Muscle of arm (tissue), 14 donors: ENCODE results near the gene IL1RL1. TPM values are rescaled to one million over a fixed set of nuclear protein-coding genes. Genes with fewer than 3 reads are reported as not detected.

Source experiments
- DNase-seq: peaks from one replicate; pipeline ENCODE4 v3.0.0-alpha.2; 2013
- long read RNA-seq, 11 donors: transcript quantifications; one replicate each; lab custom pipeline, GENCODE V29; 2026
- polyA plus RNA-seq, 12 donors: library from polyadenylated mRNA; unstranded; fragments of 120-200 nt; gene quantifications; one replicate each; pipeline ENCODE4 v1.2.1, GENCODE V29; 2013; ENCODE audit not compliant: insufficient read length in 12 of 12

Gene IL1RL1
- 1 to 10 TPM in 1 of 12 donors, under 1 TPM in 9, not detected in 2; 0.11 to 1.9 (median 0.33) TPM for polyA plus RNA-seq
- long read RNA-seq, donor 1, result 0 reads
- long read RNA-seq, donor 2, result 0 reads
- long read RNA-seq, donor 3, result 0 reads
- long read RNA-seq, donor 4, result 0 reads
- long read RNA-seq, donor 5, result 0 reads
- long read RNA-seq, donor 6, result 0 reads
- long read RNA-seq, donor 7, result 0 reads
- long read RNA-seq, donor 8, result 0 reads
- long read RNA-seq, donor 9, result 0 reads
- long read RNA-seq, donor 10, result 0 reads
- long read RNA-seq, donor 11, result 0 reads

DNA sequence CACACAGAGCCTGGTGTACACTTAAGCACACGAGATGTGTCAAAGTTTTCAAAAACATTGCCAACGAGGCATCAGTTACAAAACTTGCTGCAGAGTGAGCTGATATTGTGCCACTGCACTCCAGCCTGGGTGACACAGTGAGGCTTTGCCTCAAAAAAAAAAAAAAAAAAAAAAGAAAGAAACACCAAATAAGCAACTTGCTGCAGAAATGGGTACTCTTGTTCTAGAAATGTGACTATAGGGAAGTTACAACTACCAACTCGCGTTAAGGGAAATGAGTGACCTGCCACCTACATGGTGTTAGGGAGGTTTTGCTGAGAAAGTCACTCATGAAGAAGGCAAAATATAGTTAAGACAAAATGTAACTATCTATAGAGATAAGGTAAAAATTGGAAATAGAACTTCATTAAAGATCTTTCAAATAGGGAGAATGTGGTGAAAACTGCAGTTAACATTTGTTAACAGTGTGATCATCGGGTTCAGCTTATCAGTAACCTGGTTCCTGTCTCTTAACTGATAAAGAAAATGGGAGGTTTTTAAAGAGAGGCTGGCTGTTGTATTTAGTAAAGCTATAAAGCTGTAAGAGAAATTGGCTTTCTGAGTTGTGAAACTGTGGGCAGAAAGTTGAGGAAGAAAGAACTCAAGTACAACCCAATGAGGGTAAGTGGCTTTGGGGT is at the start of gene IL1RL1:
TSS of gene IL1RL1 (plus strand) at position 600 of the 677 bp plus-strand sequence. CDS start 26,702 bp downstream, outside the sequence.
- DNase-seq, result no peak

DNA sequence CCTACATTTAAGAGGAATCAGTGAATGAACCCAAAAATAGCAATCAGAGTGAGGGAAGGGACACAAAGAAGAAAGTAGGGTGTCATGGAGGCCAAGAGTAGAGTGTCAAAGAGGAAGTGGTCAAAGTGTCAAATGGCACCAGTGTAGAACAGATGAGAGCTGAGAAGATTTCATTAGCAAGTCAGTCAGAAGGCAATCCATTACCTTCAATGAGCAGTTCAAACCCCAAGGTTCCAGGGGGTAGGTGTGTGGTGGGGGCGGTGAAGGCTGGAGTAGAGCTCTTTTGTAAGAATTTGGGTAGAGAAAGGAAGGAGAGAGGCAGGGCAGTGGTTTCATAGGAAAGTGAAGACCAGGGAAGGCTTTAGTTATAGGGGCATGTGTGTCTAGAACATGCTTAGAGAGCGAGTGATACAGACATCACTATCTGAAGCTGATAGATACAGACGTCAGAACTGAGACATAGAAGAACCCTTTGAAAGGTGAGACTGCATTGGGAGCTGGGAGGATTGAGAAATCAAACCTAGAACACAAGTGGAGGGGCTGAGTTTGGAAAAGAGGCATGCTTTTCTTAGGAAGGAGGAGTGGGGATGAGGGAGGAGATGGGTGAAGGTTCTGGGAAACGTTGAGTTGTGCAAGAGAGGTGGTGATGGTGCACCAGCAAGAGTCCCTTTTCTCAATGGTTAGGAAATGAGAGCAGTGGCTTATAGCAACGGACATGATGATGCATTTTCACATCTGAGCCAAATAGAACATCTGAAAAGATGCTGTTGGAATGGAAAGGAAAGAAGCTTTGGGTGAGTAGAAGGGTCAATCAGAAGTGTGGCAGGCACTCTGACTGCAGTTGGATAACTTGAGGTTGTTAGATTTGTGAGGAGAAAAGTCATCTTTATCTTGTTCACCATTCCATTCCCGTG is 48.9 kb upstream of the IL1RL1 start:
- DNase-seq, result no peak

DNA sequence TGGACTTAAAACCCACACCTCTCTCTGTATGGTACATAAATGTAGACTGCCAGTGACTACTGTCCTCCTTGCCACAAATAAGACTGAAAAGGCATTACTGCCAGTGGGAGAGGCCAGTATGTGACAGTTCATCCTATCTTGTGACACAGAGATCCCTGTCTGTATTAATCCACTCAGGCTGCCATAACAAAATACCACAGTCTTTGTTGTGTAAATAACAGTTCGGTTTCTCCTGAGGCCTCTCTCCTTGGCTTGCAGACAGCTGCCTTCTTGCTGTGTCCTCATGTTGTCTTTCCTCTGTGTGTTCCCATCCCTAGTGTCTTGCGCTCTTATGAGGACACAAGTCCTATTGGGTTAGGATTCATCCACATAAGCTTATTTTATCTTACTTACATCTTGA is 46.4 kb upstream of the IL1RL1 start:
- DNase-seq, result no peak

DNA sequence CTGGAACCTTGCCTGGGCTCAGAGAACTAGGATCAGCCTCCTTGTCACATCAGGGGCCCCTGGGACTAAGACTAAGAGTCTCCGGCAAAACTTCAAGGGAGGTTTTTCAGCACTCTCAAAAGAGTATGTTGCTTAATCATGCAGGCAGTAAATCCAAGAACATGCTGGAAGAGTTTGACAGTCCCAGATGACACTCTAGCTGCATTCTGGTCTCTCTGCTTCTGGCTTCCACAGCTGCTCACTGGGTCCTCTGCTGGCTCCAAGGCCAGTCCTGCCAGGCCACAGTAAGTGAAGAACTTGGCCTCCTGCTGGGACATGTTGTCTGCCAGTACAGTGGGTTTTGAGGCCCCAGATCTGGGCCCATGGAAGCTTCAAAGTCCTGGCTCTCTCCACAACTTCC is 45.2 kb upstream of the IL1RL1 start:
- no peak for DNase-seq

DNA sequence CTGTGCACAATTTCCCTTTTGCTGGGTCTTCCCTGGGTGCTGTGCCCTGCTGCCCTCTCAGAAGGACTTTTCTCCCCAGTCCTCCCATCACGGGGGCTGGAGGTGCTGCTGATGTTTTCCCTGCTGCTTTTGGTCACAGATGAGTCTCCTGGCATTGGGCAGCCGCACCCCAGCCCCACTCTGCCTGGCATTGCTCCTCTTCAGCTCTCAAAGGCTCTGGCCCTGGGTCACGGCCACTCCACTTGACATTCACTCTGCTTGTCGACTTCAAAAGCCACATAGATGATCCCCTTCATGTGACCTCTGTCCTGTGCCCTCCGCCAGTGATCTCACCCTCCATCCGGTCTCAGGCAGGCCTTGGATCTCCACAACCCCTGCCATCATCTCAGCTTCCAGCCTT is 43.6 kb upstream of the IL1RL1 start:
- DNase-seq, result no peak

DNA sequence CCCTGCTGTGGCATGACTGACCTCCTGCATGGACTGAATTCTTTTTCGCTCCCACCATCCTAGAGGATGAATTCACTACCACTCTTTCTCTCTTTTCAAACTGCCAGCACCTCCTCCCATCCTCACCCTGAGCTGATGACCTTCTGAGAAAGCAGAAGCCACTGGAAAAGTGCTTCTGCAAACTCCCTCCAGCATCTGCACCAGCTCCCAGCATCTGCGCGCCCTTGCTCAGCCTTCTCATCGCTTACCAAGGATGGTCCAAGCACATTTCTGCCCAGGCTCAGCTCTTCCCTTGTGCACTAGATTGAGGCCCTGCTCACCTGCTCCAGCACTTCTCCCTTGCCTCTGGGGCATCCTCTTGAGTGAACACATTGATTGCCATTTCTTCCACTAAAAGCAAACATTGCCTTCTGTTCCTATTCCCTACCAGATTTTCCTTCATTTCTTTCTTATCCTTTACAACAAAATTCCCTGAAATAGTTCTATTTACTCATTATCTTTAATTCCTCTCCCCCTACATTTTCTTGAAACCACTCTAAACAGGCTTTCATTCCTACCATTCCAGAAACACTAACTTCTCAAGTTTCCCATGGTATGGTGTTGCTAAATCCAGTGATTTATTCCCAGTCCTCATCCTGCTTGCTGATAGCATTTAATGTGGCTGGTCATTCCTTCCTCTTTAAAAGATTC is 42.7 kb upstream of the IL1RL1 start:
- no peak for DNase-seq

DNA sequence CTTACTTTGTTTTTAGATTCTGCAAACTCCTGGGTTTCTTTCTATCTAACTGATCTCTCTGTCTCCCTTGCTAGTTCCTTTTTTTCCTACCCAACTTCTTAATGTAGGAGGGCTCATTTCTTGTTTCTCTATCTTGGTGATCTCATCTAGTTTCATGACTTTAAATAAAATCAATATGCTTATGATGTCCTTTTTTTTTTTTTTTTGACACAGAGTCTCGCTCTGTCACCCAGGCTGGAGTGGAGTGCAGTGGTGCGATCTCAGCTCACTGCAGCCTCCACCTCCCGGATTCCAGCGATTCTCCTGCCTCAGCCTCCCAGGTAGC is 42.2 kb upstream of the IL1RL1 start:
- no peak for DNase-seq

DNA sequence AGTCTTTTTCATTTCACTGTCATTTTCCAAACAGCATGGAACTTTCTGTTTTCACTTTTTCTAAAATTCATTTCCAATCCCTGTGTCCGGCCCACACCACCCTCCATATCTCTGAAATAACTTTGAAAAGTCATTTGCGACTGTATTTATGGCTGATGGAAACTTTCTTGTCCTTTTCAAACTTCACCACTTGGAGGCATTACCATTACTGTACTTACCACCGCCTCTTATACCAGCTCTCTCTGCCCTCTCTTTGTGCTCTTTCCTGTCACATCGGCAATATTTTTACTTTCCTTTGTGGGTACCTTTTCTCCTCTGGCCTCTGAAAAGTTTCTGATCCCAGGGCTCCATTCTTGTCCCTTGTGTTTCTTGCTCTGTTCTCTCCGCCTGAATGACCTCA is 39.5 kb upstream of the IL1RL1 start:
- DNase-seq, result no peak

DNA sequence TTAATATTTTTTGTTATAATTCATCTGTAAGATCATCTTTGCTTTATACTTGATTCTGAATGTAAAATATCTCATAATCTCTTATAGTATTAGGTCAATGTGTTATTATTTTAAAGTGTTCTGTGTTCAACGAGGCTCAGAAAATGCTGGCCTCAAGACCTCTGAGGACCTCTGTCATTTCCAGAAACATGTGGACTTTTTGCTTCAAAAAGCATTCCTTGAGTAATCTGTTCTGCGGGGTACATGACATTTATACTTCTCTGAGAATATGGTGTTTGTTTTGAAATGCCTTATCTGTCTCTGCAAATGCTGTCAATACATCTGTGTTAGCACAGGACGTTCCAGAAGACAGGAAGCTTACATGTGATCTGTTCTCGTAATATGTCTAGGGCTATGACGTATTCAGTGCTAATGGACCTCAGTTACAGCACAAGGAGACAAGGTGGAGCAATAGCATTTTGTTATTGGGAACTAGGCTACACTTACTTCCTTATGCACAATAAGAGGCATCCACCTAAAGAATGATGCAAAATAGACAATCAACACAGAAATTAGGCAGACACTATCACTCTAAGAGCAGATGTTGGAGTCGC is 37.6 kb upstream of the IL1RL1 start:
- DNase-seq, result no peak

DNA sequence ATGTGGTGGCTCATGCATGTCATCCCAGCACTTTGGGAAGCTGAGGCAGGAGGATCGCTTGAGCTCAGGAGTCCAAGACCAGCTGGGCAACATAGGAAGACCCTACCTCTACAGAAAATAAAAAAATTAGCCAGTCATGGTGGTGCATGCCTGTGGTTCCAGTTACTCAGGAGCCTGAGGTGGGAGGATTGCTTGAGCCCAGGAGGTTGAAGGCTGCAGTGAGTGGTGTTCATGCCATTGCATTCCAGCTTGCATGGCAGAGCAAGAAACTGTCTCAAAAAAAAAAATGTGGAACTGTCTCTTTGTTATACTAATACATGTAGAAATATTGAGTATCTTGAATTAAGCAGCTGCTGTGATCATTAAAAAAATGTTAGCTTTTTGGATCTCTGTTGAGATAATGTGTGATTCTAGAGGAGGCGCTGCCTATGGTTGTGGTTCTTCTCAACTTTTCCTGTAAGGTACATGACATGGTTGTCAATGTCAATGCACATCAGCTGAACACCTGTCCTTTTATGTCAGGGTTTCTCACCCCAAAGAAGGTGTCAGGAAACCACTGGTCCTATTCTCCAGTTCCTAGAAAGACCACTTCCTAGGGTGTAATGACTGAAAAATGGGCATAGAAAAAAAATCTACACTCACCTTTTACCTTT is 34.7 kb upstream of the IL1RL1 start:
- DNase-seq, result no peak

DNA sequence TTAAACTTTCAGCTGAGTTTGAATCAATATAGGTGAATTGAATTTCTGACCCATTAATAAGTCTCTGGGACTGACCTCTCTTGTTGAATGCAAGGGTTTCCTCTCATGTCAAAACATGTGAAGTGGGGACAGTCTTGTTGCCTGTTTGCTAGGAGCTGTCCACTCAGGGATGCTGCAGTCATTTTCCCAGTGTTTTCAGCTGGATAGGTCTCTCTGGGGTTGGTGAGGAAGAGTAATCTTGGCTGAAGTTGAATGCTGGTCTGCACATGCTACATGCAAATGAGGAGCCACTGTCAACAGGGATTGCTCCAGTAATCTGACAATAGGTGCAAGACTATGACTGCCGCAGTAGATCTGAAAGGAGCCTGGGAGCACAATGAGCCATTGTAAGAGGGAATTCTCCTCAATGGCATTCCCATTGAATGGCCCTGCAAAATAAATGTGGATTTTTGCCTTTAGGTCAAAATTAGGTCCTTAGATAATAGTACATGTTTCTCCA is 34.1 kb upstream of the IL1RL1 start:
- DNase-seq, result no peak

DNA sequence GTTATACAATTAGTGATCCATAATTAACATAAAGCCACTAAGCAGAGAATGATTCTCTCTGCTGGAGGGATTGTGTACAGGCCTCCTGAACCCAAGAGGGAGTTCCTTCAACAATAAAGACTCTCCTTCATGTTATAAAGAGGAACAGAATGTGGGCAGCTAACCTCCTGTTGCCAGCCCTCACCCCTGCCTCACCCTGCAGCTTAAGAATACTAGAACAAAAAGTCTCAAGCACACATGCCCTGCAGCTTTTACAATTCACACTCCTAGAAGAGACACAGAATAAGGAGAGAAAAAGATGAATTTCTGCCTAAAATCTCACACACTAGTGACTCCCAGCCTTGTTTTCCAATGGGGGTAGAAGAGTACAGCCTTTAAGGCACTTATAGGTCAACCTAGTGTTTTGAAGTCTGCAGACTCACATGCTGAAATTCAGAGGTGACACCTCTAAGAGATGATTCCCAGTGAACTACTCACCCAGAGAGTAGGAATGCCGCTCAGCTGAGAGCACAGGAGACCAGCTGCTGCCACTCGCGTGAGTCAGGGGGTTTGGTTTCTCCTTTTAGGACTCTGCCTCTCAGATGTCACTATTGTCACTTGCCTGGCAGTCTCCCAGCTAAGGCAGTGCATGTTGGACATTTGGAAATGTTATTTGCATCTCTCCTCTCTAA is 32.5 kb upstream of the IL1RL1 start:
- DNase-seq, result no peak

DNA sequence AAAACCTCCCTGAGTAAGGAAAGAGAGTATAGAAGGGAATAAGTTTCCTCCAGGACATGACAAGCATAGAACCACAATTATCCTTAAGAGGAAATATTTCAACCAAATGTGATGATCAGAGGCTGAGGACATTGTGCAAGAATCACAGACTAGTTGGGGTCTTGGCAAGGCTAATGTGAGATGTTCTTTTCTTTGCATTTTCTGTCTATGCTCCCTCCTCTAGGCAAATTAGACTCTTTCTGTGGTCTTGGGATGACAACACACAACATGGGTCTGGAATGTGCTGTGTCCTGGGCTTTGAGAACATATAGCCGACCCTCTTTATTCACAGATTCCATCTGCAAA is 32.0 kb upstream of the IL1RL1 start:
- DNase-seq, result no peak

DNA sequence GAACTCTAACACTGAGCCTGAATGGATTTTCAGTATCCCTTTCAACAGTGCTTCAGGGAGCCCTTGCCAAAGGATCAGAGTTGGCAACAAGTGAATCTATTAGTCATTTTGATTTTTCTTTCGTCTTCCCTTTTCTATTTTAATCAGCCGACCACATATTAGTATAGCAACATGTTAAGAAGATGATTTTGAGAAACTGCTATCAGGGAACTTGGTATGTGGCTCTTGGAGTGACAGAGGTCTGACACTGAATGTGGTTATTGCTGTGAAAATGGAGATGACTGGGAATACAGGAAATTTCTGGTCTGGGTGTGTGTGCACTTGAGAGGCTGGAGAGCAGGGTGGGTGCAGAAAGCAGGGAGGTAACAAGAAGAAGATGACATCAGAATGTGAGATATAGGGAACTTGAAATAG is 28.7 kb upstream of the IL1RL1 start:
- no peak for DNase-seq

DNA sequence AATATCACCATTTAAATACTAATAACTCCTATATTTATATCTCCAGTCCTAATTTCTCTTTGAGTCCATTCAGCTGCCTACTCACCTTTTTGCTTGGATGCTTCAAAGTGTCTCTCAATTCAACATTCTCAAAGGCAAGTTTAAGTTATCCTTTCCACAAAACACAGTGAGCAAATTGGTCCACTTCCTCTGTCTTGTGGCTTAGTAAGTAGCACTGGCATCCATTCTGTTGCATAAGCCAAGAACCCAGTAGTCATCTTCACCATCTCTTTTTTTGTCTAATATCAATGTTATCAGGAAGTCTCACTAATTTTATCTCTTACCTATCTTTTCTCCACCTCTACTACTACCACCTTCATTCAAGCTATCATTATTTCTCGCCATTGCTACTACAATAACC is 27.4 kb upstream of the IL1RL1 start:
- DNase-seq, result no peak

DNA sequence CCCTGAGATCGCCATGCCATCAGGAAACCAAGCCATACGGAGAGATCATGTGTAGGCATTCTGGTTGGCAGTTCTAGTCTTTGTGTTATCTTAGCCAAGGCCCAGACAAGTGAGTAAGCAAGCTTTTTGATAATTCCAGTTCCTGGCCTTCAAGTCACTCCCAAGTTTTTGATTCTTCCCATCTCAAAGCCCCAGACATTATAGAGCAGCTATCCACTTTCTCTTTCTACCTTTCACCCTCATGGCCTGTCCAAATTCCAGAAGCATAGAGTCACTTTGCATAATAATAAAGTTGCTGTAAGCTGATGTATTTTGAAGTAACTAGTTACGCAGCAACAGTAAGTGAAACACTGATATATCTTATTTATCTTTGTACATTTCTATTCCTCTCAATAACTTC is 26.8 kb upstream of the IL1RL1 start:
- no peak for DNase-seq

DNA sequence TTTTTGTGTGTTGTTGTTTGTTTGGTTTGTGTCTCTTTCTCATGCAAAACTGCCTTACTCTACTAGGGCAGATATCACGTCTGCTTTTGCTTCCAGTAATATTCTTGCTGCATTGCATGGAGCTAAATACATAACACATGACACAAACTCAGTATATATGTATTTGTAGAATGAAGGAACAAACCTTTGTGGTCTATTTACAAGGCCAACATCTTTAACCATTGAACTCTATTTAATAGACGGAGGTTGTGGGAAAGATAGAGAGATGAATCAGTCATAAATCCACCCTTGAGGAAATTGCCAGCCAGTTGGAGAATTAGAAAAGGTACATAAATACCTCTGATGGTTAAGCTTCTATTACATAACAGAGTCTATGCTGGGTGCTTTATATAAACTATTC is 26.0 kb upstream of the IL1RL1 start:
- DNase-seq, result no peak

DNA sequence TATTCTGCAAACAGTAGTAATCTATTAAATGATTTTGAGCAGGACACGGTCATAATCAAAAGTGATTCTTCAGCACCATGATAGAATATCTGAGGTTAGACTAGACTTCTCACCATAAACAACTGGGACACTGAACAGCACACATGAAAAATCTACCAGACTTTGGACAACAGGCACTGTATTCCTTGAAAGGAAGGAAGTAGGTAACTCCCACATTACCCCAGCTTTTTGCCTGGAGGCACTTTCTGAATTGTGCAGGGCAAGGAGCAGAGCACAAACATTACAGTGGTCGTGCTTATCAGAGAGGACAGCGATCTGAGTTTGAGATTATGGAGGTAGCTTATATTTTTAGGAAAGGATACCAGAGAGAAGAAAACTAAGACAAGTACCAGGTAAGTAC is 25.3 kb upstream of the IL1RL1 start:
- DNase-seq, result no peak

DNA sequence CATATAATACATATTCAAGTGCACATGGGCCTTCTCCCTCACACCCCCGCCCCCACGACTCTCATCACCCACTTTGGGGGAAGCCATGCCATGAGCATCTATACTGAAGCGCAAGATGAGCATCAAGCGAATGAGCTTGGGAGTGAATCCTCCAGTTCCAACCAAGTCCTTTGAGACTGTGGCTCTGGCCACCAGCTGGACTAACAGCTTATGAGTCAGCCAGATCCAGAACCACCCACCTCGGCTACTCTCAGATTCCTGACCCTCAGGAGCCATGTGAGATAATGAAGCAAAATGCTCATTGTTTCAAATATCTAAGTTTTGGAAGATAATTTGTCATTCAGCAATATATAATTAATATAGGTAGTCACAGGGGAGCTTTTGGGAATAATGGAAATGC is 22.2 kb upstream of the IL1RL1 start:
- DNase-seq, result no peak

DNA sequence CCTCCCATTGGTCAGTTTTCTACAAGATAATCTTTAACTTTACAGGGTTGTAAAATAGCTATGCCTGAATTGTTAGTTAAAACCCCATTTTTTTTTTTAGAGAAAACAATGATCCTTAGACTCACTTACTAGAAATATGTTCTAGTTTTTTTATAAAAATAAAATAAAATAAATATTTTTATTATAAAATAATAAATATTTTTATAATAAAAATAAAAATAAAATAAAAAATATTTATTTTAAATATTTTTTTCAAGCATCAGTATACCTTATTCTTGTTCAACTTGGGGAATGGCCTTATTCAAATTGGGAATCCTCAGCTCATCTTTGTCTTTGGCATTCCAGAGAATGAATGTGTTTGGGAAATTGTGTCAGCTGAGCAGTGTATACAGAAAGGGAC is 20.8 kb upstream of the IL1RL1 start:
- no peak for DNase-seq
